Glomerular visceral epithelial cell (primary cell): ENCODE measurements around the gene UPK3B.
A peak's percentile ranks its signal among the peaks of the same experiment; 100 is the strongest.
"Not testable (repeated sequence)": the region's sequence is repeated elsewhere in the genome, so short reads cannot be mapped to it uniquely, and the experiment has no call there.

Experiments
- DNase-seq: peaks from one replicate; pipeline ENCODE4 v3.0.0-alpha.2; 2016; ENCODE audit errors: extremely low spot score

Gene UPK3B

GRCh38 chr7:76513817-76514799 lies 3.8 kb downstream of the UPK3B start:
- DNase-seq: no peak

DNA sequence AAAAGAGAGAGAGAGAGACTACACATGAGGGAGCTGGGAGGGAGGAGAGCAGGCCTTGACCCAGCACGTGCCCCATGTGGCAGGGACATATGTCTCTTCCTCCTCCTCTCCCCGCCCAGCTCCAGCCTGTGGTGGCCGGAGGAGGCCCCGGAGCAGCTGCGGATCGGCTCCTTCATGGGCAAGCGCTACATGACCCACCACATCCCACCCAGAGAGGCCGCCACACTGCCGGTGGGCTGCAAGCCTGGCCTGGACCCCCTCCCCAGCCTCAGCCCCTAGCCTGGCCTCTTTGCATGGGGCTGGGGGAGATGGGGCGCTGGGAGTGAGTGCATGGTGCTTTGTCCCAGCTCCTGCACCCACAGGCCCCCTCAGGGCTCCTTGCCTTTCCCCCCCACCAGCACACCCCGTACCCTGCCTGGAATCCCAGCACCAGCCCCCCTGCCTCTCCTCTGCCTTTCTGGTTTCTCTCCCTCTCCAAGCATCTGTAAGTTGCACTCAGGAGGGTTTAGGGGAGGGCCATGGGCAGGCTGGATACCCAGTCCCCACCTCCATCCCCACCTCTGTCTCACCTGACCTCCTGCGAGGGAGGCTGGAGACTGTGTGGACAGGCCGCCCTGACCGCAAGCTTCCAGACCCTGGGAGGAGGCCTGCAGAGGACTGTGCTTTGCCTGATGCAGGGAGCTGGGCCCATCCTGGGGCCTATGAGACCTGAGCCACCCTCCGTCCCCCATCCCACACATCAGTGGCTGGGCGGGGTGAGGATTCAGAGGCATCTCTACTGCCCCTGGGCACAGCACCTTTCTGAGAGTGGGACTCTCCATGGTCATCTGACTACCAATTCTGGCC lies 4.8 kb downstream of the UPK3B start:
- no peak for DNase-seq

- peak; percentile 36 for DNase-seq
Observed at GRCh38 chr7:76515999-76516443, 5.7 kb downstream of the UPK3B start.

DNA sequence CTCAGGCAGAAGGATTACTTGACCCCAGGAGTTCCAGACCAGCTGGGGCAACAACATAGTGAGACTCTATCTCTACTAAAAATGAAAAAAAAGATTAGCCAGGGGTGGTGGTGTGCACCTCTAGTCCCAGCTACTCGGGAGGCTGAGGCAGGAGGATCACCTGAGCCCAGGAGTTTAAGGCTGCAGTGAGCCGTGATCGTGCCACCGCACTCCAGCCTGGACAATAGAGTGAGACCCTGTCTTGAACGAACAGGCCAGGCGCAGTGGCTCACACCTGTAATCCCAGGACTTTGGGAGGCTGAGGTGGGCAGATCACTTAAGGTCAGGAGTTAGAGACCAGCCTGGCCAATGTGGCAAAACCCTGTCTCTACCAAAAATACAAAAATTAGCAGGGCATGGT lies 6.6 kb downstream of the UPK3B start:
- DNase-seq: not testable (repeated sequence)

GRCh38 chr7:76526183-76526582 lies 15.8 kb downstream of the UPK3B start:
- not testable (repeated sequence) for DNase-seq

DNA sequence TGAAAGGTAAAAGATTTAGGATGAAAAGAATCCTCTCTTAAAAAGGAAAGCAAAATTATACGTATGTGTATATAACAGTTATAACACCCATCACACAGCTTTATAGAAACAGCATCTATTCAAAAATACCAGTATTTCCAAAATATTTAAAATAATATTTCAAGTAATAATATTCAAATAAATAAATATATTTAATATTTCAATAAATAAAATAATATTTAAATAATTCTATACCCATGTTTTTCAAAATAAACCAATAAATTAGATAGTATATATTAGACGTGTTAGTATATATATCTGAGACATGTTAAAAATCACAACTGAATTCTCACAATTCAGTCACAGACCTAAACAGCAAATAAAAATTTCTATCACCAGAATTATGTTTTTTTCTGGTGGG lies 21.3 kb downstream of the UPK3B start:
- DNase-seq: not testable (repeated sequence)

DNA sequence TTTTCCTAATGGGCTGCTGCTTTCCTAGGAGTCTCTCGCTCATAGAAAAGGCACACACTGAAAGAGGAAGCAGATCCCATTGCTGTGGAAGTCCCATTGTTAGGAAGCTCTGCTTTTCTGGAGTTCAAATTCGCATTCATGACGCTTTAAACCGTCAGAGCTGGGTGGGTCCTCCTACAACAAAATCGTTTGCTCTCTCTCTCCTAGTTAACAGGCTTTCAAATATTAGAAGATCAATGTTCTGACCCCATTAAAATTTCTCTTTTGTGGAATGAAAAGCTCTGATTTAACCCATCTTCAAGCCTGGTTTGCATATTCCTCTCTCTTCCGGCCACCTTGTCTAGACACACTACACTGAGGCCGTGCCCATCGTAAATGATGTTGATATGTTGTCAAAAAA lies 32.8 kb downstream of the UPK3B start, which contains the start of gene SPDYE16:
TSS of gene SPDYE16 (minus strand) at position 101 of the 400 bp plus-strand sequence. CDS start 1,838 bp downstream, outside the sequence.
- DNase-seq: not testable (repeated sequence)

- DNase-seq: peak; percentile 87
Observed at GRCh38 chr7:76549025-76549854, 38.9 kb downstream of the UPK3B start.

GRCh38 chr7:76549855-76550248 lies 39.5 kb downstream of the UPK3B start:
- peak; percentile 1 for DNase-seq

- not testable (repeated sequence) for DNase-seq
Observed at GRCh38 chr7:76551992-76552391, 41.6 kb downstream of the UPK3B start.

DNA sequence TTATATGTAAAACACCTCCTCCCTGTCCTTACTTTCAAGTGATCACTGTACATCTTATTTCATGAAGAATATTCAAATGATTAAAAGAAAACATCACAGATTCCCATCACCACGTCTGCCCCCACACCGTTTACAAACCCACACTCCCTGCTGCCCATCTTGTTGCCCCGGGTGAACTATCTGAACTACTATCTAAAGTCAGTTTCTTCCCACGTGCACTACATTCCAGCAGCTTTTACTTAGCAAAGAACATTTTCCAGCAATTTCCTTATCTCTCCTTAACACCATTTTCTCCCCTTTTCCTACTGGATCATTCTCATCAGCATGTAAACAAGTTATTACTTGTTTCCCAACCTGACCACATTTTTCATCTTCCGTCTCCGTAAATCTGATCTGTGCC lies 49.3 kb downstream of the UPK3B start:
- DNase-seq: not testable (repeated sequence)

DNA sequence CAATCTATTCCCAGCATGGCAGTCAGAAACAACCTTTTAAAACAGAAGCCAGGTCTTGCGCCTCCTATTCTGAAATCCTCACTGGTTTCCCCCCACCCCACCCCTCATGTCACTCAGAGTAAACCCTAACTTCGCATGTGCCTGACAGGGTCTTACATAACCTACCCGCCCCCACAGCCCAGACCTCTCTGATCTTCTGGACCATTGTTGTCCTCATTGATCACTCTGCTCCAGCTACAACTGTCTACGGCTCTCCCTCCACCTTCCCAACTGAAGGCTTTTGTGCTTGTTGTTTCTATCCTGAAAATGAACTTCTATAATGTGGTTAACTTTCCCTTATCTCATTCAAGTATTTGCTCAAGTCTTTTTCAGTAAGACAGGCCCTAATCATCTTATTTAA lies 49.8 kb downstream of the UPK3B start:
- not testable (repeated sequence) for DNase-seq

DNA sequence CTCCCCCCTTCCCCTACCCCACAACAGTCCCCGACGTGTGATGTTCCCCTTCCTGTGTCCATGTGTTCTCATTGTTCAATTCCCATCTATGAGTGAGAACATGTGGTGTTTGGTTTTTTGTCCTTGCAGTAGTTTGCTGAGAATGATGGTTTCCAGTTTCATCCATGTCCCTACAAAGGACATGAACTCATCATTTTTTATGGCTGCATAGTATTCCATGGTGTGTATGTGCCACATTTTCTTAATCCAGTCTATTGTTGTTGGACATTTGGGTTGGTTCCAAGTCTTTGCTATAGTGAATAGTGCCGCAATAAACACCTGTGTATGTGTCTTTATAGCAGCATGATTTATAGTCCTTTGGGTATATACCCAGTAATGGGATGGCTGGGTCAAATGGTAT lies 51.0 kb downstream of the UPK3B start:
- DNase-seq: not testable (repeated sequence)

- not testable (repeated sequence) for DNase-seq
Observed at GRCh38 chr7:76565001-76565400, 54.6 kb downstream of the UPK3B start.
